Bone marrow (tissue), 2 donors: ENCODE results near the gene JUND.

Experiments used
- DNase-seq, 2 donors: peaks; one replicate each; lab custom pipeline; 2025; lab: John Stamatoyannopoulos, UW

Gene JUND

DNA sequence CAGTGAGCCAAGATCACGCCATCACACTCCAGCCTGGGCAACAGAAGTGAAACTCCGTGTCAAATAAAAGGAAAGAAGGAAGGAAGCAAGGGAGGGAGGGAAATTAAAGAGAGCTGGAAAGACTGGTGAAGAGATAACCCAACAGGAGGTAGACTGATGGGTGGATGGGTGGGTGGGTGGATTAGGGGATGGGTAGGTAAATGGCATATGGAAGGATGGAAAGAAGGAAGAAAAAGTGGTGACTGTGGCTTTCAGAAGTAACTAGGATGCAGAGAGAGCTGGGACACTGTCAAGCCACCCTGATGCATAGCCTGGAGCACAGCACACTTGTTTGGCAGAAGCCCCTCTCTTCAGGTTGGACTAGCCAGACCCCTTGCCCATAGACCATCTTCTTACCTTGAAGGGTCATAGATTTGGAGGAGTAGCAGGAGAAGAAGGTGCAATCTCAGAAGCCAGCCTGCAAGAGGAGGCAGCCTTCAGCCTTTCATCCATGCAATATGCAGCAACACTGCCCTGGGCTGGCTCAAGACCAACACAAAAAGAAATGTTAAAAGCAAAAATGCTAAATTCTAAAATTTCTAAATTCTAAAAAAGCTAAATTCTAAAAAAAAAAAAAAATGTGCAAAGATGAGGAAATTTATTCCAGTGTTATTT lies 12.2 kb downstream of the JUND start:
- no peak for DNase-seq

DNA sequence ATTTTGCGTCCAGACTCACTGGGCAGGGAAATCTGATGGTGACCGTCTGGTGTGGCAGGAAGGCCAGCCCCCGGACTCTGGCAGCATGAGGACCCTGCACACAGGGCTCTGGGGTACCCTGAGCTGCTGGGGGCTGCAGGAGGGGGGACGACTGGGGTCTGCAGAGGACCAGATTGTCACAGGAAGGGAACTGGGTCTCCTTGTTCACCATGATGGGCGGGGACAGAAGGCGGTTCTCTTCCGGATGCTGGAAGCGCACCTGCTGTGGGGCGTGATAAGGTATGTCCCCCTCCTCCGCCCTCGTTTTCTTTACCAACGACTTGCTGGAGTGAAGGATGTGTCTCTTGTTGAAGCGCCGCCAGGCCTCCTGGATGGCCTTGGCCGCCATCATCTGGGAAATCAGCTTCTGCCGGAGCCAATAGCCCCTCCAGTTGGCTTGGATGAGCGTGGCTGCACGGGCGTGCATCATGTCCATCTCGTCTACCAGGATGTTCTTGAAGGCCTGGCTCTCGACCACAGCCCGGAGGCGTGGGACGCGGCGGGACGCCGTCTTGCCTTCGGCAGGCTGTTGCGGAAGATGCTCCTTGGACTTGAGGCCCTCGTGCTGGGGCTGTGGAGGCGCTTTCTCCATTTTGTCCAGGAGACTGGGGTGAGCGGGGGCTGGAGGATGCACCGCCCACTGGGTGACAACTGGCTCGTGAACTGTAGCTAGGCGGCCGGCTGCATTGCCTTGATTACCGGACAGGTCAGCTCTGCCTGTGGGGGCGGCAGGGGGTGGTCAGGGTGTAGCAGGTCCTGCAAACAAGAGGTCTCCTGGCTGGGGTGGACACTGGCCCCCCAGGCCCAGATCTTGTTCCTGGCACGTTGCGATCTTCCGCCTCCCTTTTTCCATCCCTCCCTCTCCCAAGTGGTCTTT lies 14.4 kb downstream of the JUND start:
- no peak for DNase-seq

DNA sequence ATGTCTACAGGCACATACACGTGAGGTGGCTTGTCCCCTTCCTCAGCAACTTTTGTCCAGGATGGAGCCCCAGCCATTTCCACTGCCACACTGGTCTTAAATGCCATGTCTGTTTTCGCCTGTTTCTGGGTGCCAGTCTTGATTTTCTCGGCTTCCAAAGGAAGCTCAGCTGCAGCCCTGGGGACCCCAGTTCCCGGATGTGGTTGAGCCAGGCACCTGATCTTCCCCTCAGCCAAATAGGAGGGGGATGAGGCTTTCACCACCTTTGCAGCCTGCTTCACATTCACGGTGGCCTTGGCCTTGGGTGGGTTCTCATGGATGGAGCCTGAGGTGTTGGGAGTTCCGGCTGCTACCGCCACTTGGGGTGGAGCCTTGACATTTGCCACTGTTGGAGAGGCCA lies 15.8 kb downstream of the JUND start:
- DNase-seq = no peak

- no peak for DNase-seq
These were observed 16.4 kb downstream of the JUND start for GRCh38 chr19:18264971-18265540.

GRCh38 chr19:18264137-18264854 lies 17.1 kb downstream of the JUND start:
- no peak for DNase-seq

DNA sequence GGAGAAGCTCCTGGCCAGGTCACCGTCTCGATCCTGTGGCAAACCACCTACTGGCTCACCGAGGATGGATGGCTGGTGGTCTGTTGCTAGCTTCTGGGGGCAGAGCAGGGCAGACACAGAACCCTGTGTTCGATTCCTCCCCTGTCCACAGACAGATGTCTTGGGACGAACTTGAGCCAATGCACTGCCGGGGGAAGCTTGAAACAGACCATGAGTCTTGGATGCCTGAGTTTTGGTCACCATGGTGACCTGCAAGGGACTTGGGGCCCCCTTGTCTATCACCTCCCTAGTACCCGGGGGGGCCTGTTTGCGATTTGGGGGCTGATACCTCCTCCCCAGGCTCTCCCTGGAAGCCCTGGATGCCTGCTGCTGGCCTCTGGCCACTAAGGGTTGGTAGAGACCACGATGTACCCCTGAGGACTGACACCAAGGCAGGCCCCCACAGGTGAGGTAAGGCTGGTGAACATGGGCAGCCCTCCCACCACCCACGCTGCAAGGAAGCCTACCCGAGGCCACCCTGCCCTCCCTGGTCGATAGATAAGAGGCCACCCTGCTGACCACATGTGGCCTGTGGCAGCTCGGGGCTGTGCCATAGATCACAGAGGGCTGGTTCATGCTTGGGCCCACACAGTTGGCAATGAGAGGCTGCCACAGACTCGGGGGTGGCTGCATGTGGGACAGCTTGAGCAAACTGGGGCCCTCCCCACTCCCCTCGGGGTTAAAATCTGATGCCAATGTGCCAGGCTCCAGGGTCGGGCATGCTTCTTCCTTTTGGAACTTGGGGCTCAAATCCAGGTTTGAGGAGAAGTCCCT lies 17.9 kb downstream of the JUND start:
- no peak for DNase-seq

GRCh38 chr19:18262917-18263316 lies 18.5 kb downstream of the JUND start:
- no peak for DNase-seq

GRCh38 chr19:18262144-18262543 lies 19.3 kb downstream of the JUND start:
- DNase-seq = no peak

- DNase-seq = no peak
These were observed 19.9 kb downstream of the JUND start for GRCh38 chr19:18261474-18261873.

DNA sequence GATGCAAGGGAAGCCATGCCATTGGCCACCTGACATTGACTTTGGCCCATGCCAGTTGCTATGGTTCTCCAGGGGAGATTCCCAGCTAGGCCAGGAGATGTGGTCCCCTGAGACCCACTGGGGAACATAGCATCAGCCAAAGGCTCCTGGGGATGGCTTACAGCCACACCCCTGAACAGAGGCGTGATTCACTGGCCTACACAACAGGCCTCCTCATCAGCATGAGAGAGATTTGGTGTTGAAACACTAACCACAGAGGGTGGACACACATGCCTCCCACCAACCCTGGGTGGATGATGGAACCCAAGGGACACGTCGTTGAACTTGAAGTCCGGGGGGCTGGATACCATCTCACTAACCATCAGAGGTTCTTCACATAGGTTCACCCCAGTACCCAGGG lies 21.5 kb downstream of the JUND start:
- no peak for DNase-seq

DNA sequence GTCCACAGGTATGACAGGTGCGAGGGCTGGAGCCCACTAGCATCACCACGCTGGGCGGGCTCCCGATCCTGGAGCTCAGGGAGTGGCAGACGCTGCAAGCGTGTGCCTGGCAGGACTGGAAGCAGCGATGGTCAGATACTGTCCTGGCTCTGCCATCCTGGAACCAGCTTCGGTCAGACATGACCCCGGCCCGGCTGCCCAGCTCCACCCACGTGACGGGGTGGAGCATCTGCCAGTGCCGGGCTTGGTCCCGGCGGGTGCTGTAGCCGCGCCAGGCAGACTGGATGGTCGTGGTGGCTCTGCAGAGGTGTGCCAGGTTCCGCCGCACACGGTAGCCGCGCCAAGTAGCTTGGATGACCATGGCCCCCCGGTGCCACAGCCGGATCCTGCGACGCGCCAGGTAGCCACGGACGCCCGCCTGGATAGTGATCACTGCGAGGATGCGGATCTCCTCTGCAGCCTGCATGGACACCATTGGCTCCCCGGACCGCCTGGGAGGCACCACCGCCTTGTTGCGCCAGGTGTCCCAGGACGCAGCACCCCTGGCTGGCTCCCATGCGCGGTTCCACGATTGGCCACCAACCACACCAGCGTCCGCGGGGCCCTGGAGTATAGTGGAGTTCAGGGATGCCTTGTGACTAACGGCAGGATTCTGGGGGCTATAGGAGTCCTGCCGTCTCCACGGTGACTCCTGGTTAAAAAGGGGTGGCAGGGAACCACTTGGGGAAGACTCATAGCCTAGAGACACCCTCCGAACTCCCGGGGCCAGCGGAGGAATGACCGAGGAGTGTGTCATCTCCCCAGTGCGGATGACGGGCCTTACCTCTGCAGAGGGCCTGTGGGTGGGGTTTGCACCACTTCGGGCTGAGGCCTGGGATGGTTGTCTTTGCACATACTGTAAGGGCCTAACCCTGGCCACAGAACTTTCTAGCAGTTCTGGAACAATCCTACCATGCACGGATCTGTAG lies 23.6 kb downstream of the JUND start:
- DNase-seq = no peak

DNA sequence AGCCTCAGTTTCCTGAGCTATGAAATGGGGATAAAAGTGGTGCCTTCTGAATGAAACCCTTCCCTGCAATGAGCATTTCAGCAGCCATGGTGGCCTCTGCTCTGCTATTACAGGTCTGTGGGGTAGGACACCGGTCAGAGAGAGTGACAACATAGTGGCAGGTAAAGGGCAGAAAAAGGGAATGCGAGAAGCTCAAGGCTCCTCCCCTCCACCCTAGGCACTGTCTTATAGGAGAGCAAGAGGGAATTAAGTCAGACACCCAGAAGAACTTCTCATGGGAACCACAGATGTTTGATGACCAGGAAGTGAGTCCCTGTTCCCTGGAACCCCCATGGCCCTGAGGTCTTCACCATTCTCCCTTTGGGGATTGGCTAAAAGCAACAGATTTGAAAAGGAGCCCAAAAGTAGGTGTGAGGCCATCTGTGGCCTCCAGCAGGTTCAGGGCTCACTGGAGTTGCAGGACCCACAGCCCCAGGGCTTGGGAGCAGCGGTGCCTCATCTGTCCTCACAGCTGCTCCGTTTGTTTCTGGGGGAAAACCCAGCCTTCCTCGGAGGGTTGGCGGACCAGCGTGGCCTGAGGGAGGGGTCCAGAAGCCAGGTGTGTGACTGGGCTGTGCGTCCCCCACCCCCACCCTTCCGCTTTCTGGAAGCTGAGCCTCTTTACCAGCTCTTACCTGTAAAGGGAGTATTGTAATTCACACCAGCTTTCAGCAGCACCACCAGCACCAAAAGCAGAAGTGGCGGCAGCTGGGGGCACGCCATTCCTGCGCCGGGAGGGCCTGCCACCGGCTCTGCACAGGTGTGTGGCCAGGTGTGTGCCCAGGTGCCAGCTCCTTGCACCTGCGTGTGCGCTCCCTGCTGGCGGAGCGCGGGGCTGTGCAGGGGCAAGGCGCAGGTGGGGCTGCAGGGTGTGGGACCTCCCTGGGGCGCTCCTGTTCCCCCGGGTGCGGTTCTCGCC lies 26.6 kb downstream of the JUND start:
- no peak for DNase-seq

GRCh38 chr19:18253716-18254115 lies 27.7 kb downstream of the JUND start:
- DNase-seq = peak in 1 of 2 donors; percentile 24

GRCh38 chr19:18253130-18253529 lies 28.3 kb downstream of the JUND start:
- DNase-seq = no peak

GRCh38 chr19:18252370-18252717 lies 29.1 kb downstream of the JUND start:
- no peak for DNase-seq

DNA sequence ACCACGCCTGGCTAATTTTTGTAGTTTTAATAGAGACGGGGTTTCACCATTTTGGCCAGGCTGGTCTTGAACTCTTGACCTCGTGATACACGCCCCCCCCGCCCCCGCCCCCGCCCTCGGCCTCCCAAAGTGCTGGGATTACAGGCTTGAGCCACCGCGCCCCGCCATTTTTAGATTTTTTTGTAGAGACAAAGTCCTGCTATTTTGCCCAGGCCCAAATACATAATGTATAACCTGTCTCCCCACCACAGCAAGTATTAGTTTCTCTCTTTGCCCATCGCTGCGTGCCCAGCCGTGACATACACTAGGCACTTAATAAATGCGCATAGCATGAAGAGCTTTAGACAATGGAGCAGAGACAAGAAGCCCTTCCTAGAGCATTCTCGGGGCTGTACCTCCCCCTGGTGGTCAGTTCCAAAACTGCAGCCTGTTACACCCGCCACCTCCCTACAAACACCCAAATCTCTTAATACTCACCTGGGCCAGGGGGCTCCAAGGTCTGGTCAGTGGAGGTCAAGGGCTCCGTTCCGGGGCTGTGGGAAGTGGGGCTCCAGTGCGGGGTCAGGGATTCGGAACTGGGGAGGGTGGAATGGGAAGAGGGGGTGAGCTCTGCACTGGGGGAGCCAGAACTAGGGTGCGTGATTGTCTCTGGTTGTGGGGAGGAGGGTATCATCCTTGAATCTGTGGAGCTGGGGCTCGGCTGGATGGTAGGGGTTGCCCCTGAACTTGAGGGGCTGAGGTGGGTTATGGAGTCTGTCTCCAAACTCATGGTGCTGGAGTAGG lies 29.6 kb downstream of the JUND start:
- DNase-seq = peak; percentile 54 to 60

GRCh38 chr19:18249834-18250233 lies 31.6 kb downstream of the JUND start:
- DNase-seq = no peak

DNA sequence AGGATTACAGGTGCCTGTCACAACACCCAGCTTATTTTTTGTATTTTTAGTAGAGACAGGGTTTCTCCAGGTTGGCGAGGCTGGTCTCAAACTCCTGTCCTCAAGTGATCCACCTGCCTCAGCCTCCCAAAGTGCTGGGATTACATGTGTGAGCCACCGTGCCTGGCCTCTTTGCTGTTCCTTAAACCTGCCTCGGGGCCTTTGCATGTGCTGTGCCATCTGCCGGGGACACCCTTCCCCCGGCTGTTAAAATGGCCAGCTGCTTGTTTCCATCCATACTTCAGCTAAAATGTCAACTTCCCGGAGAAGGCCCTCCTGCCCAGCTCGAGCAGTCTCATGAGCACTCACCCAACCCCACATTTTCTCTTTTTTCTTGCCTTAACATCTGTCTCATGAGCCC lies 36.1 kb downstream of the JUND start:
- no peak for DNase-seq

DNA sequence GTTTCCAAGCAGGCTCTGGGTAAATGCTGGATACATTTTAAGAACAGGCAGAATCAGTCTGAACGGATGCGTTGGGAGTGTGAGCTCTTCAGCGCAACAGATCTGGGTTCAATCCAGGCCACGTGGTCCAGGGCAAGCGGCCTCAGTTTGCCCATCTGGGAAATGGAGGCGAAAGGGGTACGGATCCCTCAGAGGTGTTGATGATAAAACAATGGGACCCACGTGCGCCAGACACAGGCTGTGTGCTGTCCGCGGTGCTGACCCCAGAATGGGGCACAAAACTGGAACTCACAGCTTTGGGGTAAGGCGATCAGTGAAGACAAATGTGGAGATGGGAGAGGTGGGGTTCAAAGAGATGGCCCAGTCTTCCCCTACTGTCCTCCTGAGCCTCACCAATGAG lies 42.1 kb downstream of the JUND start:
- no peak for DNase-seq
